GM18951 (cell line): Measurements from ENCODE around the gene PTTG1IP.

ENCODE experiments used
- POLR2A ChIP-seq: IDR thresholded peaks from 4 replicates; pipeline ENCODE4 v1.6.1; 2011; ENCODE audit warnings: mild to moderate bottlenecking; ENCODE audit not compliant: insufficient read length, insufficient read depth; ENCODE audit errors: extremely low read depth
- in situ Hi-C: fragments of 300-500 bp; cut with MboI; formaldehyde crosslinking; loops from one replicate; pipeline ENCODE4 v1.12.0; 2022; ENCODE audit warnings: low sequenced_read_pairs, mixed read lengths, inconsistent platforms; ENCODE audit not compliant: unreplicated experiment

PTTG1IP gene

DNA sequence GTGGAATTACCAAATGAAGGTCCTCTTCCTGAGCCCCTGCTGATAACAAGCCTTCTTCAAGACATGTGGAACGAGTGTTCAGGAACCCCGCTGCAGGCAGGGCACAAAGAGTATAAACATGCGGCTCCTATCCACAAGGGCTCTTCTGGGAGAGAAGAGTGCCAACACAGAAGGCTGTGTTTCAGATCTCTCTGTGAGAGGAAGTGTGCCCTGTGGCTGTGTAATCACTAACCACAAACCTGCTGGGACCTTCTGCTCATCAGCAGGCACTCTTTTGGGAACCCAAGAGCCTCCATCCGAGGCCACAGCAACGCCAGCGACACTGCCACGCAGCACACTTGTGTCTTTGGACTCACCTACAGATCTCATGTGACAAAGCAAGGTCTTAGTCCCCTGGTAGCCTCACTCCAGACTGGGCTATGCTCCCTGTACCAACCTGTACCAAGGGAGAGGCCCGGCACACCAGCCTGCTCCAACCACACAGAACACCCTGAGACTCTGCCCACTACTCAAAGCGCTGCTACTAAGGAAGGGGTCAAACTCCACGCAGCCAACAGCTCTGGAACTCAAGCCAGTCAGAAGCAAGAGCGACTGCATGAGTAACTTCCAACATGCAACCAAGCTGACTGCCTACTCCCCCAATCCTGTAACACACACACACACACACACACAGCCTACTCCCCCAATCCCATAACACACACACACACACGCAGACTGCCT is 7.8 kb downstream of the PTTG1IP start:
- in situ Hi-C loops, result no loop called here
- no peak for TF ChIP-seq POLR2A

DNA sequence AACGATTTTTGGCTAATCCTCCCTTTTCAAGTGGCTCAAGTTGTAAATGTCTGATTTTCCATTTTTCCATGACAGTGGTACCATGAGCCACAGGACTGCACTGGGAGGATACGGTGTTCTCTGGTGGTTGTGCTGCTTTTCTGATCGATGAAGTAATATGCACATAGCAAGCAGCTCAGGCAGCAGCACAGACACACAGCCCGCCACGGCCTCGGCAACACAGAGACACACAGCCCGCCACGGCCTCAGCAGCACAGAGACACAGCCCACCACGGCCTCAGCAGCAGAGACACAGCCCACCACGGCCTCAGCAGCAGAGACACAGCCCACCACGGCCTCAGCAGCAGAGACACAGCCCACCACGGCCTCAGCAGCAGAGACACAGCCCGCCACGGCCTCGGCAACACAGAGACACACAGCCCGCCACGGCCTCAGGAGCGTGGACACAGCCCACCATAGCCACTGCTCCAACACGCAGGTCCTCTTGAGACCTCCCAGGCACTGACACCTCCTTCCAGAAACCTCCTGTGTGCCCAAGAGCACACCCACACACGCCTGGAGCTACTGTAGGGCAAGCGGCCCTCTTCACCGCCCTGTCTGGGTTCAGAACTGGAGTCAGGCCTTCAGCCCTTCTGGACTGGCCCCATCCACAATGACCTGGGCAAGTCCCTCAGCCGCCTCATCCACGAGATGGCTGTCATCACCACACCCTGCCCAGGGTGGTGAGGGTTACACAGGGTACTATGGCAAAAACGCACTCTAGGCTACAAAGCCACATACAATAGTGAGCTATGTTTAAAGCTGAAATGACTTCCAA is 10.4 kb downstream of the PTTG1IP start:
- no peak for TF ChIP-seq POLR2A
- in situ Hi-C loops, result no loop called here

DNA sequence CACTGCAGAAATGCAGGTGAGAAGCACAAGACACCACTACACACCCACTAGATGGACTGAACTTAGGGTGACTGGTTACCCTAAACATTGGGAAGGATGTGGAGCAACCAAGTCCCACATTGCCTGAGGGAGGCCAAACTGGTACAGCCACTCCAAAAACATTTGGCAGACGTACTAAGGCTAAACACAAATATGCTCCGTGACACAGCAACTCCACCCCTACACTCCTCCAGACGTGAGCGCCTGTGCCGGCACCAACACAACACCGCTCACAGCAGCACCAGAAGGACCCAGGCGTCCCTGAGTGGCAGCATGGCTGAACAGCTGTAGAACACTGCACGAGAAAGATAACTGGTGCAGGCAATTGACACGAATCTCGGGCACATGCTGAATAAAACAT is 14.7 kb downstream of the PTTG1IP start:
- in situ Hi-C loops, result no loop called here
- no peak for TF ChIP-seq POLR2A

DNA sequence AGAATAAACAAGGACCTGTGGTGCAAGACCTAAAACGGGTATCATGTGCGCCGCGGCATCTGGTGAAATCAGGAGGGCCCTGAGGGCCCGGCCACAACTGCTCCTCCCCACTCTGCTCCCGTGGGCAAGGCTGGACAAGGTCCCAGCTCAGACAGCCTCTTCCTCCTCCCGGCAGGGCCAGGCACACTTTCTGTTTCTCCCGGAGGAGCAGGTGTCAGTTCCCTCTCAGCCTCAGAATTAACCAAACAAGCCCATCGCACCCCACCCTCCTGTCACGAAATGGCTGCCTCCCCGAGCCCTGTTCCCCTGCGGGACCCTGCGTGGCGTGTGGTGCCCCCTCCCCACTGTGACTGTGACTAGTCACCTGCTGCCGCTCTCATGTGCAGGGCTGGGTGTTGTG is 15.2 kb downstream of the PTTG1IP start:
- in situ Hi-C loops, result no loop called here
- TF ChIP-seq POLR2A, result no peak

DNA sequence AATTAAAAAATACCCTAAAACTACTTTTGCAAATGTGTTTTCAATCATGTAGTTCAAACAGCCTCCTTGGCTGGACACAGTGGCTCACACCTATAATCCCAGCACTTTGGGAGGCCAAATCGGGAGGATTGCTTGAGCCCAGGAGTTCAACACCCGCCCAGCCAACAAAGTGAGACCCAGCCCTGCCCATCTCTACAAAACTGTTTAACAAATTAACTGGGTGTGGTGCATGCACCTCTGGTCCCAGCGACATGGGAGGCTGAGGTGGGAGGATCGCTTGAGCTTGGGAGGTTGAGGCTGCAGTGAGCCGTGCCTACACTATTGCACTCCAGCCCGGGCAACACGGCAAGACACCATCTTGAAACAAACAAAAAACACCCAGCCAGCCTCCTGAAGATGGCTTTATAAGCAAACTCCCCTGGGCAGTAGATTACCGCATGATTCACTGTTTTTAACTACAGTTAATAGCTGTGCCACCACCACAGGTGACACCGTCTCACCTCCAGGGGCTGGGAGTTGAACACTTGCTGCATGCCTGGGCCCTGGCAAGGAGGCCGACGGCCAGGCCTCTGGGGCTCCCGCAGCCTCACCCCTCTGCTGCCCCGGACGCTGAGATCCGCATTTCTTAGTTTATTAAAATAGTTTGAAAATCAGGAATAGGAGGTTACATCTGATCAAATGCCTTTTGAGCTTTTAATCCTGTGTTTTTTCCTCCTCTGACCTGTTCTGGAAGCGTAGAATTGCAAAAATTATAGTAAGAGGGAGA is 16.2 kb downstream of the PTTG1IP start:
- in situ Hi-C loops, result no loop called here

DNA sequence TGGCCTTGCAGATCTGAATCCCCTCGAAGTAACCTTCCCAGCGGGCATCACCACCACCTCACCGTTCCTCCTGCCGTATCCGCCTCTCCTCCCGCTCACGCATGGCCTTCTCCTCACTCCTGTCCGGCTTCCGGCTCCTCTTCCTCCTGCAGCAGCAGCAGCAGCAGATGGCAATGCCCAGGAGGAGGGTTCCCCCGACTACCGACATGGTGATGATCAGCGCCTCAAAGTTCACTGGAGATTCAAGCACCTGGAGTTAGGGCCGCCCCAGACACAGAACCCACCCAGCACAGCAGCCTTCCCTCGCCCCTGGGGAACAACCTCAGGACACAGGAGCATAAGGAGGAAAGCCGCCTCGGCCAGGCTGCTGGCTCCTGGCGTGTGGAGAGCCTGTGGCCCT is 17.4 kb downstream of the PTTG1IP start:
- TF ChIP-seq POLR2A, result no peak
- in situ Hi-C loops, result no loop called here

More for the DNA sequence above, 16.2 kb downstream of the PTTG1IP start:
- TF ChIP-seq POLR2A, result no peak

DNA sequence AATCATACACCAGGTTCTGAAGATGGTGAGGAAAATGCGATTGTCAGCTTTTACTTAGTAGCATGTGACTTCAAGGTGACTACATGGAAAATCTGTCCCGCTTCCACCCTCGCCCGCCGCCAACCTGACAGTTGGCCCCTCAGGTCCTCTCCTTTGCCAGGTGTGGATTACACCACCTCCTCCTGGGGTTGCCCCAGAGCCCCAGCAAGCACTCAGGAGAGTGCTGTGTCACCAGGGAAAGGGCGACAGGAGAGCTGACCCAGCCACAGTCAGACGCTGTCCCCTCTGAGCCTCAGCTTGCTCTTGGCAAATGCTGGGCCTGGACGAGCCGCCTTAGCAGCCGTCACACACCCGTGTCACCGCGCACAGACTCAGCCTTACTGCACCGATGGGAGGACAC is 17.9 kb downstream of the PTTG1IP start:
- in situ Hi-C loops, result no loop called here
- no peak for TF ChIP-seq POLR2A

DNA sequence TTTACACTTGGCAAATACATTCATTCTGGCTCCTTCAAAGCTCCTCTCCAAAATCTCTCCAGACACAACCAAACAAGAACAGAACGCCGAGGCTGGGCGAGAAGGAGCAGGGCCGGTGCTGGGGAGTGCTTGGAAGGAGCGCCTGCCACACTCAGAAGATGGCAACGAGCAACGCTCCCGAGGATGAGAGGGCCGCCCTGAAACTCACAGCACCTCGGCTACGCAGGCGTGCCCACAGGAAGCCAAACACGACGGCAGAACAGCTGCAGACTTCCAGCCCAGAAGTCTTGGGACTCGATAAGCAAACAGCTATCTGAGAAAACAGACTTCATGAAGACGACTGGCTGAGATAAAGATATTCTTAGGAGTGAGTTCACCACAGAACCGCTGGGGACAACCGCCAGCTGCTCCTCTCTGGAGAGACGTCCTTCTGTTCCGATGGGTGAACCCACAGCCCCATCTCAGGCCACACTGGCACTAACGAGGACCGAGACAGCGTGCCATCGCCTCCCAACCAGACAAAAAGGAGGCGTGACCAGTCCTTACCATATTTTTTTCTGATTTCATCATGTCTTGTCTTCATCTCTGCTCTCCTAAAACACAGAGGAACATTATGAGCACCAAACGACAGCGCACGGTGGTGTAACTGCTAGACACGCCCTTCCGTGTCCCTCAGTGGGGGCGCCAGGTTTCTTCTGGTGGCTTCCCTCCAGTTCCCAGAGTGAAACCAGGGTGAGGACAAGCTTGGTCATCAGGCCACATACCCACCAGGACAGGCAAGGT is 18.6 kb downstream of the PTTG1IP start:
- no peak for TF ChIP-seq POLR2A
- in situ Hi-C loops, result no loop called here

DNA sequence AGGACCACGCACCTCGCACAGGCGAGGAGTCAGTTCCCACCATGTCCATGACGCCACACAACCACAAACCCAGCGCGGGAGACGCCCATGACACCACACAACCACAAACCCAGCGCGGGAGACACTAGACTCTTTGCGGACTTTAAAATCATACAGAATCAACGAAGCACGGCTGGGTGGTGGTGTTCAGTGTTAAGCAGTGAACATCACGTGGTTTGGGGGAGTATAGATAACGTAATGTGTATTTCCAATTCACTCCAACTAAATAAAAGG is 19.2 kb downstream of the PTTG1IP start:
- no peak for TF ChIP-seq POLR2A
- in situ Hi-C loops, result no loop called here

DNA sequence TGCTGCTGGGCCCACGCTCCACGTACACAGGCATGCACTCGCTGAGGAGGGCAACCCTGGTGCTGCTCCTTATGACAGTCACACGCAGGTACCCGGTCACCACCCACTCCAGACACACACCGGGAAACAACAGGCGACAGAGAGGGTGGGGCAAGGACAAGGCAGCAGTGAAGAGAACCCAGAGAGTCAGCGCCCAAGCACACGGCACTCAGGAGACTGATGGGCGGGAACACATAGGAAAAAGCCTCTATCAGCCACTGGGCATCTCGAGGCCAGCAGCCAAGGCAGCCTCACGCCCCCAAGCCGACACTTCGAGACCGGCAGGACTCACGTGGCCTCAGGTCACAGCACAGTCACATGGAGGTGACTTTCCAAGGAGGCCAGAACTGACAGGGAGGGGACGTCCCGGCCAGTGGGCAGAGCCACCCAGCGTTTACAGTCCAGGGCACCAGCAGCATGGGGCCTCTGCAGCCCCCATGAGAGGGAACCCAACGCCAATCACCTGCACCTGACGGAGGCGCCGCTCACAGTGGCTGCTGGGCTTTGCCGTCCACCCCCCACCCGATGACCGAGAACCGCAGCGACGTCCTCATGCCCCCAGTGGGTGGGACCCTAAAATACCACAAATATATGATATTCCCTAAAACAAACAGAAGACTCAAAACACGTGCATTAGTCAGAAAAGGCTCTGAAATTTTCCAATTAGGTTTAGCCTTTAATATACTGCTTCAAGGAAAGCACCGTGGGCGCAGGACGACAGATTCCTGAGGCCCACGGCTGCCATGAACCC is 19.7 kb downstream of the PTTG1IP start:
- in situ Hi-C loops, result no loop called here
- TF ChIP-seq POLR2A, result no peak

DNA sequence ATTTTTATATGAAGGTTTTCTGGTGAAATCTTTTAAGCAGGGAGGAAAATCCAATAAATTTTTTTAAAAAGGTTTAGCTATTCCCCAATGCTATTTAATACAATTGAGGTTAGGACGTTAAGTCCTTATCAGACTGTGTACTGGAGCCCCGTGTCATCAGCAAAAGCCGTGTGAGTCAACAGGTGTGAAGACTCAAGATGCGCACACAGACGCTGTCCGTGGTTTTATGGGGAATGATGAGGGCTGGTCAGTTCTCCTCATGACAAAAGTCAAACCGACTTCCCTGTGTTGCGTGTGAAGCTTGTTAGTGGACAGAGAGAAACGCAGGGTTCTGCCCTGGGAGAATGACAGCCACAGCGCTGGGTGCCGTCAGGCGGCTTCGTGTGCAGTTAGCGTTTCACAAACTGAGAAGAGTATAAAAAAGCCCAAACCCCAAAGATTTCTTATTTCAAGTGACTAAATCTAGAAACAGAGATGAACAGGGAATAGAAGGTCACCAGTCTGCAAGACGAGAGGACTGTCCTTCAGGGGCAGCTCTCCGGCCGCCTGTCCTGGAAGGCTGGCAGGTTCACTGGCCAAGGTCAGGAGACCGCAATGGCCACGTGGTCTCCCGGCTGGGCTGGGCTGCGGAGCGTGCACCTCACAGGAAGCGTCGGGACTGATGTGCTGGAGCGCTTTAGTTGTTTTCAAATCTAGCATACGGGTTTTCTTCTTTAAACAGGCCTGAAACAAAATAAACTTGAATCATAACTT is 22.4 kb downstream of the PTTG1IP start:
- in situ Hi-C loops, result no loop called here
- no peak for TF ChIP-seq POLR2A
